Common myeloid progenitor, CD34-positive (primary cell): ENCODE measurements around the gene SUPT7L.

Experiments used
- CTCF ChIA-PET: fragments of 350-600 bp; sonication (Branson Sonifier 250); formaldehyde crosslinking; loops from one replicate; lab custom pipeline; 2021; ENCODE audit warnings: antibody characterized with exemption; lab: Charles Lee
- POLR2A ChIA-PET: fragments of 350-600 bp; sonication (Branson Sonifier 250); formaldehyde crosslinking; loops from one replicate; lab custom pipeline; 2021; ENCODE audit warnings: antibody characterized with exemption; lab: Charles Lee
- DNase-seq, 3 donors: peaks; one replicate each; pipeline versions ENCODE4 v3.0.0 to v3.0.0-alpha.2; 2013
- H3K27ac ChIP-seq, 2 experiments: 1 replicate in 1 of 2; 2 replicates in 1 of 2; pipeline ENCODE4 v1.7.0; 2013; ENCODE audit warnings: inconsistent platforms in 2 of 2, low read length in 2 of 2, mild to moderate bottlenecking in 2 of 2, low read depth in 1 of 2, moderate library complexity in 1 of 2; ENCODE audit not compliant: severe bottlenecking in 2 of 2, insufficient read depth in 1 of 2, poor library complexity in 1 of 2
- H3K27me3 ChIP-seq, 5 experiments: replicated peaks in 2 of 5; 1 replicate in 3 of 5; 2 replicates in 2 of 5; pipeline versions ENCODE4 v1.6.1 to v1.7.0; 2013; ENCODE audit warnings: low read length in 4 of 5, mild to moderate bottlenecking in 2 of 5, moderate library complexity in 2 of 5, inconsistent platforms in 1 of 5; ENCODE audit not compliant: insufficient read depth in 5 of 5, control insufficient read depth in 4 of 5
- H3K36me3 ChIP-seq, 4 experiments: 1 replicate in 2 of 4; 2 replicates in 2 of 4; pipeline versions ENCODE4 v1.6.1 to v1.7.0; 2013; ENCODE audit warnings: low read length in 3 of 4, control low read depth in 1 of 4, mild to moderate bottlenecking in 1 of 4; ENCODE audit not compliant: control insufficient read depth in 4 of 4, insufficient read depth in 4 of 4
- H3K4me1 ChIP-seq, 4 experiments: 1 replicate in 3 of 4; 2 replicates in 1 of 4; pipeline versions ENCODE4 v1.6.1 to v1.7.1; 2013; ENCODE audit warnings: low read length in 3 of 4, mild to moderate bottlenecking in 3 of 4, control low read depth in 1 of 4, inconsistent platforms in 1 of 4, moderate library complexity in 1 of 4; ENCODE audit not compliant: control insufficient read depth in 4 of 4, insufficient read depth in 4 of 4; ENCODE audit errors: control extremely low read depth in 1 of 4
- H3K4me3 ChIP-seq, 7 experiments: 1 replicate in 4 of 7; 2 replicates in 3 of 7; pipeline versions ENCODE4 v1.5.1 to v1.7.0; 2013; ENCODE audit warnings: mild to moderate bottlenecking in 7 of 7, low read length in 6 of 7, moderate library complexity in 6 of 7, inconsistent platforms in 2 of 7, low read depth in 2 of 7, control low read depth in 1 of 7; ENCODE audit not compliant: insufficient read depth in 4 of 7, control insufficient read depth in 1 of 7; ENCODE audit errors: extremely low read depth in 1 of 7
- H3K9me3 ChIP-seq, 5 experiments: 1 replicate in 4 of 5; 2 replicates in 1 of 5; pipeline versions ENCODE4 v1.6.1 to v1.7.1; 2013; ENCODE audit warnings: low read length in 4 of 5, mild to moderate bottlenecking in 2 of 5, inconsistent platforms in 1 of 5, low read depth in 1 of 5, moderate library complexity in 1 of 5; ENCODE audit not compliant: control insufficient read depth in 4 of 5, insufficient read depth in 2 of 5; ENCODE audit errors: control extremely low read depth in 1 of 5
- WGBS: methylation state at CpG from one replicate; pipeline ENCODE4 v1.1.5; 2013; ENCODE audit not compliant: insufficient coverage; 5-methylcytosine and 5-hydroxymethylcytosine counted together

The SUPT7L gene

DNA sequence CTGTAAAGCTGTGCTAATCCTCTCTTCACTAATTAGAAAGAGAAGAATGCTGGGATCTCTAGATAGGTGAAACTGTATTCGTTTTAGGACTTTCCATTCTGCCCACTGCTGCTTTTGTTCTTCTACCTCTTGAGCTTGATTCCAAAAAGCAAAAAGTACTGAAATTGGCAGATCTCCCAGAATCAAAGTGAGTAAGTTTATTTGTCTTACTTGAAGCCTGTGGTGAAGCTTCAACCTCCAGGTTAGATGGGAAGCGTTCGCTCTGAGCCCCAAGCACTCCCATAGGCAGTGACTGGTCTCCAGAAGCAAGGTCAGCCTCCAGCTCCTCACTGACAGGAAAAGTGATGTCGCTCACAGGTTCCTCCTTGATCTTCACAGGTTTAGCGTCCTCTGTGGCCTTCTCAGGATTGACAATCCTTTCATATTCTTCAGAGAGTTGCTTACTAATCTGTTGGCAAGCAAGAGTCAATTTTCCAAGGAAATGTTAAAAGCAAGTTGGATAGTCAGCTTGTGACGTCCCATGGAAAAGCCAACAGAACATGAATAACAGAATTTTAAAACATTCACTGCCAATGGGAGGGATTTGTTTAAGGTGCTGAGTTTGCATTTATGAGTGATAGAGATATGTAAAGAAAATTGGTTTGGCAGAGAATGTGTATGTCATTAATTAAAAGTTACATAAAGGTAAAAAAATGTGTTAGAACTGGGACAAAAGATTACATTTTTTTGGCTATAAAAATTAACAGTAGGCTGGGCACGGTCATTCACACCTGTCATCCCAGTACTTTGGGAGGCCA lies 8.1 kb downstream of the SUPT7L start:
- H3K9me3 ChIP-seq, result no peaks in the 10 kb centered on the region
- WGBS, result 94% methylated on average over 3 of the region's 7 CpGs
- no peaks in the 10 kb centered on the region for H3K4me1 ChIP-seq
- CTCF ChIA-PET, result interaction anchor here (1.2 to 2.2 kb wide), 2 partner anchors 9 to 12 kb away, joined by 3 to 5 read pairs; partner anchors contain the start of genes SLC4A1AP and SUPT7L
- H3K27ac ChIP-seq, result no peak overlapping the region
- POLR2A ChIA-PET, result no interaction called here
- no peak for DNase-seq
- peaks cover 41 to 89% (median 65%) of the 10 kb centered on the region in 4 experiments for H3K36me3 ChIP-seq
- H3K4me3 ChIP-seq, result no peak overlapping the region
- no peaks in the 10 kb centered on the region for H3K27me3 ChIP-seq

DNA sequence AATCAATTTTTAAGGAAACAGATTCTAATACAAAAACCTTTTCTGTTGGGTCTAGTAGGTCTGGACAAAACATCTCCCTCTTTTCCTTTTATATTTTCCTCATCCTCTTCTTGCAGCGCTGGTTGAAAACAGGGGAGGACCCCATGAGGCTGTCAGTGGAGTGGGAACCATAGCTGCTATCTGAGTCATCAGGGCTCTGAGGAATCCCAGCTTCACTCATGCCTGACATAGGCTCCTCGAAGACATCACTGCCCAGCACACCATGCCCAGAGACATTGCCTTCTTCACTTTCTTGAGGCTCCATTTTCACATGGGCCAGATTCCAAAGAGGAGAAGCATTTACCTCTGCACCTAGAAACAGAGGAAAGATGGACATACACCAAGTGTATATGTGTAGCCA lies 10.0 kb downstream of the SUPT7L start:
- ChIA-PET CTCF (no interaction called here), POLR2A (interaction anchor here (0.7 kb wide), 1 partner anchor 387 kb away, joined by 3 read pairs; no protein-coding TSS in a partner anchor)
- Histone ChIP-seq H3K4me3 (no peak overlapping the region), H3K27me3 (no peaks in the 10 kb centered on the region), H3K9me3 (no peaks in the 10 kb centered on the region), H3K36me3 (peaks cover 34 to 89% (median 66%) of the 10 kb centered on the region in 4 experiments), H3K4me1 (no peaks in the 10 kb centered on the region), H3K27ac (no peak overlapping the region)
- WGBS, result 100% methylated on average over 2 of the region's 2 CpGs
- DNase-seq, result no peak

DNA sequence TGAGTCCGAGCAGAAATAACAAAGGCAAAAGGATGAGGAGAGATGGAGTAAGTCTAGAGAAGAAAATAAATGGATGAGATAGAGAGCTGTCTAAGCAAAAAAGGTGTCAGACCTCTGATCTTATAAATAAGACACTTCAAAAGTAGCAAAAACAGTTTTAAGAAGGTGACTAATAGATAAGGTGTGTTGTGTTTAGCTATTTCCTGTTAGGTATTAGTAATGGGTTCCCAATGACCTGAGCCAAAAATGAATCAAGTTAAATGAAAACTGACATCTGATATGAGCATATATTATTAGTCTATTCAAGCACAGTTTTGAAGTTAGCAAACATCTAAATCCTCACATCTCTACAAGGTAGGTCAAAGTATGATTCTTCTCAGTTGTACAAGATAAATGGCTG lies 10.6 kb downstream of the SUPT7L start:
- CTCF ChIA-PET, result no interaction called here
- DNase-seq, result no peak
- Histone ChIP-seq H3K27me3 (no peaks in the 10 kb centered on the region), H3K4me1 (no peaks in the 10 kb centered on the region), H3K27ac (no peak overlapping the region), H3K4me3 (no peak overlapping the region), H3K9me3 (no peaks in the 10 kb centered on the region), H3K36me3 (peaks cover 36 to 95% (median 69%) of the 10 kb centered on the region in 4 experiments)
- POLR2A ChIA-PET, result no interaction called here
- 100% methylated on average over 1 of the region's 1 CpG for WGBS

DNA sequence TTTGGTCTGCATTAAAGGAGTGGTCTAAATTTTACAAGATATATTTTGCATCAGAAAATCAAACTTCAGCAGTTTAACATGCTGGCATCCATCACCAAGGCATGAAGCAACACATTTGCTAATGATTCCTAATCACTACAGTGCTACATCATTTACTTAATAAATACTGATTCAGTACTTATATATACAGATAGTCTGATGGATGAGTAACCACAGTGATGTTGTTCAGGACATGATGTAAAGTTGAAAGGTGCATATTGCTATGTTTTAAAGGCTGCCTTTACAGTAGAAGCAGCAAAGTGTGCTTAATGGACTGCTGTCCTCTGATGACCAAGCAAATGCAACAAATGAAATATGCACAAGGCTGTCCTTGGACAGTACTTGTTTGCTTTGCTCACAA lies 11.1 kb downstream of the SUPT7L start:
- POLR2A ChIA-PET, result no interaction called here
- CTCF ChIA-PET, result no interaction called here
- Histone ChIP-seq H3K4me3 (no peak overlapping the region), H3K27ac (no peak overlapping the region), H3K4me1 (no peaks in the 10 kb centered on the region), H3K36me3 (peaks cover 37 to 95% (median 68%) of the 10 kb centered on the region in 4 experiments), H3K27me3 (no peaks in the 10 kb centered on the region), H3K9me3 (no peaks in the 10 kb centered on the region)
- no peak for DNase-seq

DNA sequence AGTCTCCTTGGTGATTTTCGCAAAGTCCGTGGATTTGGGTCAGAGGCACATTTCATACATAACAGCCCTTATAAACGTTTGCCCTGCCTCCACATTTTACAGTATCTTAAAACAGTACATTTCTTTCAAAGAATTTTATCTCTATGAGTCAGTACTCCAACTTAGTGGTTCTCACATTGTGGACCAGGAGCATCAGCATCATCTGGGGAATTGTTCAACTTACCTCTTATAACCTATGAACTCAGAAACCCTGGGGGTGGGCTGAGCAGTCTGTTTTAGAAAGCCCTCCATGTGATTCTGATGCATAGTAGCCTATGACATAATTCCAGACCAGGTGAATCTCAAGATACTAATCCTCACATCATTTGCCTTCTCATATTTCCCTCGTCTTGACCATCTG lies 12.4 kb downstream of the SUPT7L start:
- ChIA-PET CTCF (interaction anchor here (1.5 kb wide), 1 partner anchor 33 kb away, joined by 3 read pairs; no protein-coding TSS in a partner anchor), POLR2A (no interaction called here)
- 95% methylated on average over 3 of the region's 4 CpGs for WGBS

DNA sequence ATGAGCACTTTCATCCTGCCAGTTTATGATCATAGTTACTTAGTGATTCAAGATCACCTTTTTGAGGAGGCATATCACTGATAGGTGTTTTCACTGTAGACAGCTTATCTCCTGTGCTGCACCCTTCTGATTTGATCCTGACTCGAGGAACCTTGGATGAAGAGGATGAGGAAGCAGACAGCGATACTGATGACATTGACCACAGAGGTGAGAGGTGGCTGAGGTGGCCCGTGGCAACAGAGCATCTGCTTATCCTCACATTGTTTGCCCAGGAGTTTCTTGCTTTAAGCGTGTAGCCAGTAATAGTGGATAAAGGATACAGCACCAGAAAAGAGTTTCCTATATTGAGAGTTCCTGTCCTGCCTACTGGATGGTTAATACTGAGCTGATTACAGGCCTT lies 15.7 kb downstream of the SUPT7L start:
- H3K36me3 ChIP-seq, result peaks cover 23 to 76% (median 40%) of the 10 kb centered on the region in 4 experiments

More for the DNA sequence above, 12.4 kb downstream of the SUPT7L start:
- Histone ChIP-seq H3K4me3 (no peak overlapping the region), H3K27me3 (no peaks in the 10 kb centered on the region), H3K9me3 (no peaks in the 10 kb centered on the region), H3K36me3 (peaks cover 40 to 91% (median 65%) of the 10 kb centered on the region in 4 experiments), H3K4me1 (no peaks in the 10 kb centered on the region), H3K27ac (no peak overlapping the region)
- DNase-seq, result no peak

DNA sequence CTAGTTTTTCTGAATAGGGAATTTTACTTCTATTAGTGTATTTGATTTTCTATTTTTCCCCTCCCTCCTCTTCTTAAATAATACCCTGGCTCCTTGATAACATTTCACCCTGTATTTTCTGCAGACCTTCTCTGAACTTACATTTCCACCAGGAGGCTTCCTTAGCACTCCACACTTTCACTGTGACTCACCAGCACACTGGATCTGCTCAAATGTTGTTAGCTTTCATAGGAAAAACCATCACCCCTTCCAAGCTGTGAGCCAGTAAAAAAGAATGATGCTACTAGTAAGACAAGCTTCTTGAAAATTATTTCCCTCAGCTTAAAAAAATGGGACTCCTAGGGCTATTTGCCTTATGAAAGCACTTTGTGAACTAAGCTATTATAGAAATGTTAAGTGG lies 16.1 kb downstream of the SUPT7L start:
- Histone ChIP-seq H3K4me3 (no peak overlapping the region), H3K9me3 (no peaks in the 10 kb centered on the region), H3K36me3 (peaks cover 20 to 76% (median 41%) of the 10 kb centered on the region in 4 experiments), H3K27me3 (no peaks in the 10 kb centered on the region), H3K4me1 (no peaks in the 10 kb centered on the region), H3K27ac (no peak overlapping the region)
- CTCF ChIA-PET, result interaction anchor here (0.7 to 1.8 kb wide), 5 partner anchors 16 to 58 kb away, joined by 3 to 6 read pairs (median 4); partner anchors contain the start of genes SLC4A1AP and SUPT7L
- no peak for DNase-seq
- POLR2A ChIA-PET, result no interaction called here

More for the DNA sequence above, 15.7 kb downstream of the SUPT7L start:
- 100% methylated on average over 3 of the region's 4 CpGs for WGBS
- no peak for DNase-seq
- no peaks in the 10 kb centered on the region for H3K4me1 ChIP-seq
- H3K9me3 ChIP-seq, result no peaks in the 10 kb centered on the region
- ChIA-PET POLR2A (no interaction called here), CTCF (interaction anchor here (0.7 to 1.8 kb wide), 6 partner anchors 16 to 57 kb away, joined by 3 to 6 read pairs (median 4); partner anchors contain the start of genes SLC4A1AP and SUPT7L)
- no peaks in the 10 kb centered on the region for H3K27me3 ChIP-seq
- no peak overlapping the region for H3K4me3 ChIP-seq
- no peak overlapping the region for H3K27ac ChIP-seq
